Hematopoietic multipotent progenitor cell treated with erythropoietin and hydrocortisone succinate and interleukin-3 and kit ligand, for 6 days (in vitro differentiated cells): Measurements from ENCODE around the gene ZGLP1.
A peak's percentile ranks its signal among the peaks of the same experiment; 100 is the strongest.

Experiments
- DNase-seq: peaks from one replicate; pipeline ENCODE4 v3.0.0-alpha.2; 2015

Gene ZGLP1

DNA sequence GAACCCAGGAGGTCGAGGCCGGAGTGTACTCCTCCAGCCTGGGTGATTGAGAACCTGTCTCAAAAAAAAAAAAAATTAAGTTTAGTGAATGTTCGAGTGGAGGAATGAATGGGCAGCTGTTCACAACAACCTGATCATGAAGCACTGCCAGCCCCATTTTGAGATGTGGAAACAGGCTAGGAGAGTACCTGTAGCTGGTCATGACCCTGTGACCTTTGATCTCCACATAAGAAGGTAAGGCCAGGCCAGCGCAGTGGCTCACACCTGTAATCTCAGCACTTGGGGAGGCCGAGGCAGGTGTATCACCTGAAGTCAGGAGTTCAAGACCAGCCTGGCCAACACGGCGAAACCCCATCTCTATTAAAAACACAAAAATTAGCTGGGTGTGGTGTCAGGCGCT lies 16.1 kb upstream of the ZGLP1 start:
- no peak for DNase-seq

DNA sequence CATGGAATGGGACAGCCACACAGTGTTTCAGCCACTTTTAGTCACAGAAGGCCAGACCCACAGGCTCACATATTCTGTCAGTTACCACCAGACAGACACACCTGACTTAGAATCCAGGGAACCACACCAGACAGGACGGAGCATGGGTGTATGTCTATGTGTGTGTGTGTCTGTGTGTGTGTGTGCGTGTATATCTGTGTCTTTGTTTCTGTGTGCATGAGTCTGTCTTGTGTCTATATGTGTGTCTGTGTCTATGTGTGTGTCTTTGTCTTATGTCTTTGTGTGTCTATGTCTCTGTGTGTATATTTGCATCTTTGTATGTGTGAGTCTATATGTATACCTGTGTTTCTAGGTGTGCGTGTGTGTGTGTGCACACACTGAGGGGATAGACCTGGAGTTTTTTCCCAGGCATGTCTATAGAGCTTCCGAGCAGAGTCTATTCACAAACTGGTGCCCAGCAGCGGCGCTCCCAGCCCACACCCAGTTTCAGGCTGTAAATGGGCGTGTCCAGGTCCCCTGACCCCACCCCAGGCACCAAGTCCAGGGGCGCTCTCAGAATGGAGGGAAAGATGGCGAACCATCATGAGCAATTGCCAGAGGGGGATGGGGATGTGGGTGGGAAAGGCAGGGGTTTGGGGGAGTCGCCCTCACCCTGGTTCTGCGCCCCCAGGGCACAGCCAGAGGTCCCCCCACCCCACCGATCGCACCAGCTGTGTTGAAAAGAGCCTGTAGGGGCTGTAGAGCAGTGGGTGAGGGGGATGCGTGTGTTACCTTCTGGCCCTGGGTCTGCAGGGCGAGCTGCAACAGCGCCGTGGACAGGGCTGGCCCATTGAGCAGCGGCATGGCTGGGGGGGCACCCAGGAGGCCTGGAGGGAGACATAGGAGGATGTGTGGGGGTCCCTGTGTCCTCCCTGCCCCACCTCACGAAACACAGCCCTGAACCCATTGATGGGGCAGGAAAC lies 12.5 kb upstream of the ZGLP1 start:
- no peak for DNase-seq

DNA sequence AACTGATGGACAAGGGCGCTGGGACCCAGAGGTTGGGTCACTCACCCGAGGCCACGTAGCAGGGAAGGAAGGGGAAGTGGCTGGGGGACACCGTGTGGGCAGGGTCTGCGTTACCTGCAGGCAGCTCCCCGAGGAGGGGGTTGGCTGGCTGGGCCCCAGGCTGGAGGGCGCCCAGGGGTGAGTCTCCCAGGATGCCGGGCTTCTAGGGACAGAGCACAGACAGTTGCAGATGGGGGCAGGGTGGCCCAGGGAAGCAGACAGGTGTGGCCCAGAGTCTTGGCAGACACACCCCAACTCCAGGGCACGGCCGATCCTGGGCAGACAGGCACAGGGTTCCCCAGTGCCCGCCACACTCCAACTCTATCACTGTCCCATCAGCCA lies 11.8 kb upstream of the ZGLP1 start:
- DNase-seq = no peak

GRCh38 chr19:10320602-10321416 lies 11.2 kb upstream of the ZGLP1 start:
- no peak for DNase-seq

- DNase-seq = no peak
These were observed 9.4 kb upstream of the ZGLP1 start for GRCh38 chr19:10318807-10319682.

- DNase-seq = no peak
These were observed 8.3 kb upstream of the ZGLP1 start for GRCh38 chr19:10317857-10318462.

GRCh38 chr19:10317045-10317856 lies 7.6 kb upstream of the ZGLP1 start:
- DNase-seq = no peak

GRCh38 chr19:10316229-10317044 lies 6.8 kb upstream of the ZGLP1 start:
- DNase-seq = peak; percentile 82

GRCh38 chr19:10315335-10316214 lies 6.0 kb upstream of the ZGLP1 start, which contains the start of gene FDX2:
Gene FDX2 (minus strand): TSS chr19:10316015. CDS start chr19:10315996, 19 bp downstream.
- peak; percentile 90 for DNase-seq

GRCh38 chr19:10306327-10306726 lies 3.3 kb downstream of the ZGLP1 start:
- DNase-seq = no peak

DNA sequence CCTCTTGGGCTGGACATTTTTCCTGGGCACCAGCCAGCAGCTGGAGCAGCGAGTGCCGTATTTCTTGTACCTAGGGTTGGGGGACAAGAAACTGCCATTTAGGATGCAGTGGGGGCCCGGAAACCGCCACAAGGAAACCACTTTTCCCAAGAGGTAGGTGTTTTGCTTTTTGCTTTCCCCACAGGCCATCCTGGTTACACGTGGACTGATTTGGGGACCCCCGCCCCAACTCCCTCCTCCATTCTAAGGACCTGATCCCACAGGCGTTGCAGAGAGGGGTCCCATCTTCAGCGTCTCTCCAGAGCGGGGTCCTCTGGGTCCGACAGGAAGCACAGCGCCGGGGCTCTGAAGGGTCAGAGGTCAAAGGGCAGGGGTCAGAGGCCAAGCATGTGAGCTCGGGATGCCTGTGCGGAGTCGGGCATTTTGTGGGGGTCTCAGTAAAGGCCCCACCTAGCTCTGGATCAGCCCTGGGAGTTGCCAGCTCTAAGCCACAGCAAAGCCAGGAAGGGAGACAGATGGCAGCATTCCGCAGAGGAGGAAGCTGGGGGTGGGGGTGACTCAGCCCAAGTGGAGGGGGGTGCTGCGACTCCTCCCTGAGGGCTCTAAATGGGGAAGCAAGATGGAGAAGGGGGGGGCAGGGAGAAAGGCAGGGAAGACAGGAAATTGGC lies 4.3 kb downstream of the ZGLP1 start:
- no peak for DNase-seq

DNA sequence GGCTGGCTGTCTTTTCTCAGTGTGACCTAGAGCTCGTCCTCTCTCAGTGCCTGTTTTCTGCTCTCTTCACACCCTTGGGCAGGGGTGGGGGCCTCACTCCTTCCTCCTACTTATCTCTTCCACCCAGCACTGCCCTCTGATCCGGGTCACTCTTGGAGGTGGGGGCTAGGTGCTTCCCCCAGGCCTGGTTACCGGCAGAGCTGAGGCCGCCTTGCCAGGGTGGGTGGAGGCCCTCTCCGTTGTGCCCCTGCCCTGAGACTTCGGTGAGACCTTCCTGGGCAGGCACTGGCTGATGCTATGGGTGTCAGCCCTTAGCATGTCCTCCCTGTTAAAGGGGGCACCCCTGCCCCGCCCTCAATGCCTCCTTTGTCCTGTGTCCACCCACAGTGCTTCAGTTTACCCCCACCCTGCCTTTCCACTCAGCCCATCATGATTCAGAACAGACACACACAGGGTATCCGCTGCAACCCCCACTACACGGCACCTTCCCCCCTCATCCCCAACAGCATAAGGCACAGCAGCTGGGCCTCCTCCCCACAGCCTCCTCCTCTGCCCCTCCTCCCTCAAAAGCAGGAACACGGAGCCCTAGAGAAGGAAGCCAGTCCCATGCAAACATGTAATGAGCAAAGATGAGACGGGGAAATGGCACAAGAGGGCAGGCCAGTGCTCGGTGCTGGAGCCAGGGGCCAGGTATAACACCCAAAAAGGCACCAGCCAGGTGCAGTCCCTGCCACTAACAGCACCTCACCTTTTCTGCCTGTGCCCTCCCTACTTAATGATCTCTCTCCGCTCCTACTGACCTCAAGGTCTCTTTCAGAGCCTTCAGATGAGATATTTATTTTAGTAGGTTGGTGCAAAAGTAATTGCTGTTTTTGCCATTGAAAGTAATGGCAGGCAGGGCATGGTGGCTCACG lies 9.8 kb downstream of the ZGLP1 start:
- peak; percentile 95 for DNase-seq

- peak; percentile 37 for DNase-seq
These were observed 13.6 kb downstream of the ZGLP1 start for GRCh38 chr19:10295847-10296591.

DNA sequence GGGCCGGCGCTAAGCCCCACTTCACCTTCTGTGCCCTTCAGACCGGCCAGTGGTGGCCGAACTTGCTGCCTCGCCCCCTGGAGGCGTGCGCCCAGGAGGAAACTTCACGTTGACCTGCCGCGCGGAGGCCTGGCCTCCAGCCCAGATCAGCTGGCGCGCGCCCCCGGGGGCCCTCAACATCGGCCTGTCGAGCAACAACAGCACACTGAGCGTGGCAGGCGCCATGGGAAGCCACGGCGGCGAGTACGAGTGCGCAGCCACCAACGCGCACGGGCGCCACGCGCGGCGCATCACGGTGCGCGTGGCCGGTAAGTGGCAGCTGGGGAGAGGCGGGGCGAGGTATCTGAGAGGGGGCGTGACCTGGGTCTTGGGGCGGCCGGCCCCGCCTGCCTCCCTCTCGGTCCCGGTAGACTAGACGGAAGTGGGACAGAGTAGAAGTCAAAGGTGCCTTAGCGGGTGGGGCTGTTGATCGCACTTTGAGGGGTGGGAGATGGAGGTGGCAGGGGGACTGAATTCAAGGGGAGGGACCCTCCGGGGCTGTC lies 14.2 kb downstream of the ZGLP1 start:
- peak; percentile 79 for DNase-seq

- no peak for DNase-seq
These were observed 15.3 kb downstream of the ZGLP1 start for GRCh38 chr19:10294368-10294697.

DNA sequence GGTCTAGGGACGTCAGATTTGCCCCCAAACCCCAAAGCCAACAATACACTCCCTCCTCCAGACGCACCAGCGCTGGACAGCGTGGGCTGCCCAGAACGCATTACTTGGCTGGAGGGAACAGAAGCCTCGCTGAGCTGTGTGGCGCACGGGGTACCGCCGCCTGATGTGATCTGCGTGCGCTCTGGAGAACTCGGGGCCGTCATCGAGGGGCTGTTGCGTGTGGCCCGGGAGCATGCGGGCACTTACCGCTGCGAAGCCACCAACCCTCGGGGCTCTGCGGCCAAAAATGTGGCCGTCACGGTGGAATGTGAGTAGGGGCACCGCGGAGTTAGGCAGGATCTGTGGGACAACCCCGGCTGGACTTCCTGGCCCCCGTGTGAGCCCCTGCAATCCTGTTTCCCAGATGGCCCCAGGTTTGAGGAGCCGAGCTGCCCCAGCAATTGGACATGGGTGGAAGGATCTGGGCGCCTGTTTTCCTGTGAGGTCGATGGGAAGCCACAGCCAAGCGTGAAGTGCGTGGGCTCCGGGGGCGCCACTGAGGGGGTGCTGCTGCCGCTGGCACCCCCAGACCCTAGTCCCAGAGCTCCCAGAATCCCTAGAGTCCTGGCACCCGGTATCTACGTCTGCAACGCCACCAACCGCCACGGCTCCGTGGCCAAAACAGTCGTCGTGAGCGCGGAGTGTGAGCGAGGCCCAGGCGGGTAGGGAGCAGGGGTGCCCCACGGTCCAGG lies 15.8 kb downstream of the ZGLP1 start:
- DNase-seq = no peak
